Pulmonary artery endothelial cell (primary cell): ENCODE measurements around the gene CTDP1. TPM values are rescaled to one million over a fixed set of nuclear protein-coding genes. Genes with fewer than 3 reads are reported as not detected.

Experiments
- DNase-seq: peaks from one replicate; pipeline ENCODE4 v3.0.0-alpha.2; 2011; ENCODE audit warnings: low read depth, low spot score
- total RNA-seq: library from RNA; depleted of rRNA; stranded (reverse); fragments of >200 nt; gene quantifications from 2 replicates; pipeline ENCODE4 v1.2.3, GENCODE V29; 2014

Gene CTDP1
- total RNA-seq, 1 donor from 2014 or later = 36.1 TPM

DNA sequence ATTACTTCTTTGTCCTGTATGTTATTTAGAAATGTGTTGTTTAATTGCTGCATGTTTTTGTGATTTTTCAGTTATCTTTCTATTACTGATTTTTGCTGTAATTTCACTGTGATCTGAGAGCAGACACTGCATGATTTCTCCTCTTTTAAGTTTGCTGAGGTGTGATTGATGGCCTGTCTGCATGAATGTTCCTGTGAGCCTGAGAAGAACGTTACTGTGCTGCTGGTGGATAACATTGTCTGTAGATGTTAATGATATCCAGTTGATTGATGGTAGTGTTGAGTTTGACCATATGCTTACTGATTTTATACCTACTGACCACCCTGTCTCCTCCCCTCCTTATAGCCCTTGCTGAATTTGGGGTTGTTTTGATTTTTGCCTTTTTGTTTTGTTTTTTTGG lies 80.7 kb downstream of the CTDP1 start:
- no peak for DNase-seq

DNA sequence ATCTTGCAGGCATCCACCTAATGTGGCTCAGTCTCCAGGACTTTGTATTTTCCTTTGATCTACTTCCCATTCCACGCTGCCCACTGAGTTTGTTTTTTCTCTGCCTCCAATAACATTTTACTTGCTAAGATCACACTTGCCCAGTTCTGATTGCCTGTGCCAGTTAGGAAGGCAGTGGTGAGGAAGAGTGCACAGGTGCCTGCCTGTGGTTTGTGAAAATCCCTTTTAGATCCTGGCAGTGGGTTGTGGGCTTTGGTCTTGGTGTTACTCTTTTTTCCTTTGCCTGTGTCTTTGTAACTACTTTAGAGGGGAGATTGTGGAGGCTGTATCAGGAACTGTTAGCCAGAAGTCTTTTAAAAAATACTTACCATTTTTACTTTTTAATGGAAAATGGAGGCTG lies 81.3 kb downstream of the CTDP1 start:
- DNase-seq = no peak

GRCh38 chr18:79763407-79763806 lies 83.8 kb downstream of the CTDP1 start:
- no peak for DNase-seq

DNA sequence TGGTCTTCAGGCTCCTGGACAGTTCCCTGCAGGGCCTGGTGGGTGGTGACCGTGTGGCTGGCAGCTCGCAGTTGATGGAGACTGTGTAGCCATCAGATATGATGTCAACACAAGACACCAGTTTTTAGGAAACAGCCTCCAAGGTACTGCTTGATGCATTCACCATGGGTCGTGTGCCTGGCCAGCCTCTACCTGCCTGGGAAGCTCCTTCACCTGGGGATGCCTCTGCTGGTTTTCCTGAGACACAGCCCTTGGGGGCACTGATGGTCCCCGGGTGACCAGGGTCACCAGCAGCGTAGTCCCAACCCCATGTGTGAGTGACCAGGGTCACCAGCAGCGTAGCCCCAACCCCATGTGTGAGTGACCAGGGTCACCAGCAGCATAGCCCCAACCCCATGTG lies 84.5 kb downstream of the CTDP1 start:
- no peak for DNase-seq

GRCh38 chr18:79765491-79766245 lies 86.1 kb downstream of the CTDP1 start:
- DNase-seq = no peak

DNA sequence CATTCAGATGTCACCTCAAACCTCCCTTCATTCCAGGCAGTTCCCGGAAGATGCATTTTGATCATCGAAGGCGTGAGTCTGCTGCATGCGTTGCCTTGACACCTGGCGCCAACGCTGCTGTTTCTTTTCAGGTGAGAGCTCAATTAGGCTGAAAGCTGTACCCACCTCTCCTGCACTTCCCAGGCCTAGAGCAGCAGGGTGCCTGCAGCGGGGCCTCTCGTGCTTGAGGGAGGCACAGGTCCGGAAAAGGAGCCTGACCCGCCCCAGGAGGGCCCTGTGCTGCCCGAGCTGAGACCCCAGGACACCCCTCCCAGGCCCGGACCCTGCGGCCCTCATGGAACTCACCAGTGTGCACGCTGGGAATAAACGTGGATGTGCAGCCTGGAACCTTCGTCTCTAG lies 86.7 kb downstream of the CTDP1 start:
- DNase-seq = no peak

- DNase-seq = no peak
Observed at GRCh38 chr18:79768745-79769144, 89.1 kb downstream of the CTDP1 start.

GRCh38 chr18:79769698-79770500 lies 90.3 kb downstream of the CTDP1 start:
- DNase-seq = no peak

DNA sequence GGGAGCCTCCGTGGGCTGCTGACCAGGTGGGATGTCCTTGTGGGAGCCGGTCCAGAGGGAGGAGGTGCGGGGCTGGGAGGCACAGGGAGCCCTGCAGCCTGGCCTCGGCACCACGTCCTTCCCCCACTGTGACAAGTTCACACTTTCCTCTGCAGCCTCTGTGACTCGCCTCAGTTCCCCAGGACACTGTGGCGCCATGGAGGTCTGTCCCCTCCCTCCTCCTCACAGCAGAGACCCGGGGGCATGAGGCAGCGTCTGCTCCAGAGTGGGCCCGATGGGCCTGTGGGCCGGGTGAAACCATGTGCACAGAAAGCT lies 90.9 kb downstream of the CTDP1 start:
- DNase-seq = no peak

- no peak for DNase-seq
Observed at GRCh38 chr18:79770826-79771225, 91.2 kb downstream of the CTDP1 start.

DNA sequence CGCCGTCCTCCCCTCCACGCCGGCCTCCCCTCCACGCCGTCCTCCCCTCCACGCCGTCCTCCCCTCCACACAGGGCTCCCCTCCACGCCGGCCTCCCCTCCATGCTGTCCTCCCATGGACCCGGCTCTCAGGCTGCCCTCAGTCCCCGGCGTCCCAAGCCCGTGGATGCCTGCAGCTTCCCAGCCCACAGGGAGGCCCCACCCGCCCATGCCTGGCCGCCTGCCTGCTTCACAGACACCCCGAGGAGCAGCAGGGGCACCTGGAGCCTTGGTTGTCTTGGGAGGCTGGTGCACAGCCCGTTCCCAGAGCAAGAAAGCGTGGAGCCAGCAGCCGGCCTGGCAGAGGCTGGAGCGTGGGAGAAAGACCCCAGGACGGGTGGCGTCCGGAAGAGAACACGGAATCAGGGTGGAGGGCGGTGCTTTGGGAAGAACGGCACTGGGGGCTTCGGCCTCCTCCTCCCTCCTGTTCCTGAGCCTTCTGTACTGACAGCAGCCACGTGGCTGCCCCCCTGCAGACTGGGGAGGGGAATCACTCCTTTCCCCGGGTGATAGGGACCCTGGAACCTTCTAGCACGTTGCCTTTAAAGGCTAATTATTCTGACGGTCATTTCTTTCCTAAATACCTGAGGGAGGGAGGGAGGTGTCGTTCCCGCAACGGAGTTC lies 92.0 kb downstream of the CTDP1 start:
- DNase-seq = no peak

DNA sequence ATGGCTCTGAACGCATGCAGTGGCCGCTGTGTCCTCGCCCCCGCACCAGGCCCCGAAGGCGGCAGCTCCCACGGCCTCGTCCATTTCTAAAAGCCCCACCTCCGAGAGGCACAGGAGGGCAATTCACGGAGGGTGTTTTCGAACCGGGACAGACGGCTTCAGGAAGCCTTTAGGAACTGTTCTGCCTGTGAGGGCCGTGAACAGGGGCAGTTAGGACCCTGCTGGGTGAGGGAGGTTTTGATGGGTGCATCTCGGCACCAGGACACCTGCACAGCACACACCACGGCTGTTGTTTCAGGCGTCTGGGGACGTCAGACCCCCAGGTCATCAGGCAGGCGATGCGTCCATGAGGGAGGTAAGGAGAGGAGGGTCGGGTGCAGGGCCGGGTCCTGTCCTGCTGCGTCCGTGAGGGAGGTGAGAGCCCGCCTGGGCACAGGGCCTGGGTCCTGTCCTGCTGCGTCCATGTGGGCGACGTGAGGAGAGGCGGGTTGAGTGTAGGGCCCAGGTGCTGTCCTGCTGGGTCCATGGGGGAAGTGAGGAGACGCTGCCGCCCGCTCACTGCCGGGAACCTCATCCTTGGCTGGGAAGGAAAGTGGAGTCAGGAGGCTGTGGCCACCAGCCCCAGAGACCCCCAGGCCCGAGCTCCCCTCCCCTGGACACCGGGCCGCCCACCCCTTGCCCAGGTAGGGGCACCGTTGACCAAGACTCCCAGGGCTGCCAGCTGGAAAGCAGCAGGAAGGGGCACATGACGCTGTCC lies 92.7 kb downstream of the CTDP1 start:
- DNase-seq = no peak

GRCh38 chr18:79772865-79773696 lies 93.5 kb downstream of the CTDP1 start:
- DNase-seq = no peak

GRCh38 chr18:79774111-79774510 lies 94.5 kb downstream of the CTDP1 start:
- DNase-seq = no peak

GRCh38 chr18:79775441-79776221 lies 96.0 kb downstream of the CTDP1 start:
- DNase-seq = no peak

DNA sequence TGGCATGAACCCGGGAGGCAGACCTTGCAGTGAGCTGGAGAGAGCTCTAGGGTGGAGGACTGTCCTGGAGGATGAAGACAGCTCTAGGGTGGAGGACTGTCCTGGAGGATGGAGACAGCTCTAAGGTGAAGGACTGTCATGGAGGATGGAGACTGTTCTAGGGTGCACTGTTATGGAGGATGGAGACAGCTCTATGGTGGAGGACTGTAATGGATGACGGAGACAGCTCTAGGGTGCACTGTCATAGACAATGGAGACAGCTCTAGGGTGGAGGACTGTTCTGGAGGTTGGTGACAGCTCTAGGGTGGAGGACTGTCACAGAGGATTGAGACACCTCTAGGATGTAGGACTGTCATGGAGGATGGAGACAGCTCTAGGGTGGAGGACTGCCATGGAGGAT lies 97.1 kb downstream of the CTDP1 start:
- no peak for DNase-seq

GRCh38 chr18:79778291-79778791 lies 98.7 kb downstream of the CTDP1 start:
- DNase-seq = no peak

GRCh38 chr18:79779021-79779699 lies 99.6 kb downstream of the CTDP1 start:
- DNase-seq = no peak

- no peak for DNase-seq
Observed at GRCh38 chr18:79779700-79780190, 100.1 kb downstream of the CTDP1 start.
